ENCODE results near the gene MECP2.

- TF ChIP-seq CTCF (IDR thresholded peaks at IDR 0.05) (no peak), EP300 (IDR thresholded peaks at IDR 0.05) (no peak), POLR2A (IDR thresholded peaks at IDR 0.05; ENCODE audit: low read depth) (no peak), POLR2AphosphoS5 (IDR thresholded peaks at IDR 0.05) (no peak)
These were observed 77.6 kb downstream of the MECP2 start, which contains the start of gene IRAK1 for GRCh38 chrX:154019633-154020528.

All from esophagus muscularis mucosa (tissue), 4 donors.